ENCODE data around the gene MCM5.
"Not testable (repeated sequence)": the region's sequence is repeated elsewhere in the genome, so short reads cannot be mapped to it uniquely, and the experiment has no call there.

MCM5 gene

GRCh38 chr22:35394011-35394312, 6.0 kb upstream of the MCM5 start:
- no peaks in the 10 kb centered on the region for H3K36me3 ChIP-seq (ENCODE audit: control insufficient read depth, low read length)
- H4K20me1 ChIP-seq (ENCODE audit: control insufficient read depth, insufficient read depth, low read depth, low read length), result no peaks in the 10 kb centered on the region
- H3K4me2 ChIP-seq (ENCODE audit: low read length), result no peak overlapping the region
- H3K4me3 ChIP-seq (ENCODE audit: low read length), result no peak overlapping the region
- H3K4me1 ChIP-seq (ENCODE audit: control insufficient read depth, low read length), result peaks cover 37% of the 10 kb centered on the region
- H3K79me2 ChIP-seq (ENCODE audit: control insufficient read depth, low read length), result no peaks in the 10 kb centered on the region
- H3K9me3 ChIP-seq (ENCODE audit: control insufficient read depth, insufficient read depth, low read length), result no peaks in the 10 kb centered on the region
- H3K27me3 ChIP-seq (ENCODE audit: control insufficient read depth, low read length), result no peaks in the 10 kb centered on the region
- H3F3A ChIP-seq (ENCODE audit: control insufficient read depth, insufficient read depth), result no peaks in the 10 kb centered on the region; the same call in 1 of the 2 replicates
- no peak for TF ChIP-seq EZH2phosphoT487 (IDR thresholded peaks at IDR 0.05; ENCODE audit: borderline replicate concordance, low read length)
- no peak for TF ChIP-seq CTCF (IDR thresholded peaks at IDR 0.05; ENCODE audit: low read depth, low read length, poor library complexity, severe bottlenecking)
- no peak overlapping the region for H3K27ac ChIP-seq (ENCODE audit: low read depth, low read length)
- no peaks in the 10 kb centered on the region for H3K9me2 ChIP-seq (replicated peaks; ENCODE audit: control insufficient read depth, low read length)

- Histone ChIP-seq H3K4me3 (ENCODE audit: low read length) (no peak overlapping the region), H3K36me3 (ENCODE audit: control insufficient read depth, low read length) (peaks cover 5% of the 10 kb centered on the region), H3K9me3 (ENCODE audit: control insufficient read depth, insufficient read depth, low read length) (no peaks in the 10 kb centered on the region), H3K9me2 (replicated peaks; ENCODE audit: control insufficient read depth, low read length) (no peaks in the 10 kb centered on the region), H4K20me1 (ENCODE audit: control insufficient read depth, insufficient read depth, low read depth, low read length) (no peaks in the 10 kb centered on the region), H3K27ac (ENCODE audit: low read depth, low read length) (no peak overlapping the region), H3K27me3 (ENCODE audit: control insufficient read depth, low read length) (no peaks in the 10 kb centered on the region), H3K79me2 (ENCODE audit: control insufficient read depth, low read length) (peaks cover 6% of the 10 kb centered on the region), H3K4me2 (ENCODE audit: low read length) (no peak overlapping the region), H3F3A (ENCODE audit: control insufficient read depth, insufficient read depth) (no peaks in the 10 kb centered on the region; the same call in 1 of the 2 replicates), H3K4me1 (ENCODE audit: control insufficient read depth, low read length) (peaks cover 42% of the 10 kb centered on the region)
- TF ChIP-seq EZH2phosphoT487 (IDR thresholded peaks at IDR 0.05; ENCODE audit: borderline replicate concordance, low read length) (no peak), CTCF (IDR thresholded peaks at IDR 0.05; ENCODE audit: low read depth, low read length, poor library complexity, severe bottlenecking) (no peak)
These were observed 5.0 kb upstream of the MCM5 start for GRCh38 chr22:35394810-35395563.

- Histone ChIP-seq H3K4me1 (ENCODE audit: control insufficient read depth, low read length) (peaks cover 50% of the 10 kb centered on the region), H3K79me2 (ENCODE audit: control insufficient read depth, low read length) (peaks cover 23% of the 10 kb centered on the region), H3K4me2 (ENCODE audit: low read length) (0 out of 2 replicates have a peak overlapping the region, but pooled peaks have one; percentile 79), H3K36me3 (ENCODE audit: control insufficient read depth, low read length) (peaks cover 19% of the 10 kb centered on the region)
- H3K27ac ChIP-seq (ENCODE audit: low read depth, low read length); H3K9me3 ChIP-seq (ENCODE audit: control insufficient read depth, insufficient read depth, low read length); H3K27me3 ChIP-seq (ENCODE audit: control insufficient read depth, low read length); H3K4me3 ChIP-seq (ENCODE audit: low read length); H3K9me2 ChIP-seq (replicated peaks; ENCODE audit: control insufficient read depth, low read length); H4K20me1 ChIP-seq (ENCODE audit: control insufficient read depth, insufficient read depth, low read depth, low read length); H3F3A ChIP-seq (ENCODE audit: control insufficient read depth, insufficient read depth): not testable (repeated sequence)
These were observed 3.3 kb upstream of the MCM5 start for GRCh38 chr22:35396622-35397021.

- peak overlapping the region; percentile 20; the same call in 1 of the 2 replicates for H3K27ac ChIP-seq (ENCODE audit: low read depth, low read length)
- 0 out of 2 replicates have a peak overlapping the region, but pooled peaks have one; percentile 2 for H3K4me3 ChIP-seq (ENCODE audit: low read length)
- H3K9me2 ChIP-seq (replicated peaks; ENCODE audit: control insufficient read depth, low read length), result no peaks in the 10 kb centered on the region
- H3K27me3 ChIP-seq (ENCODE audit: control insufficient read depth, low read length), result no peaks in the 10 kb centered on the region
- TF ChIP-seq CTCF (IDR thresholded peaks at IDR 0.05; ENCODE audit: low read depth, low read length, poor library complexity, severe bottlenecking), result no peak
- TF ChIP-seq EZH2phosphoT487 (IDR thresholded peaks at IDR 0.05; ENCODE audit: borderline replicate concordance, low read length), result no peak
- peak overlapping the region; percentile 79 for H3K4me2 ChIP-seq (ENCODE audit: low read length)
- H3K4me1 ChIP-seq (ENCODE audit: control insufficient read depth, low read length), result peaks cover 50% of the 10 kb centered on the region
- no peaks in the 10 kb centered on the region; the same call in 1 of the 2 replicates for H3F3A ChIP-seq (ENCODE audit: control insufficient read depth, insufficient read depth)
- peaks cover 26% of the 10 kb centered on the region for H3K36me3 ChIP-seq (ENCODE audit: control insufficient read depth, low read length)
- peaks cover 29% of the 10 kb centered on the region for H3K79me2 ChIP-seq (ENCODE audit: control insufficient read depth, low read length)
- no peaks in the 10 kb centered on the region for H3K9me3 ChIP-seq (ENCODE audit: control insufficient read depth, insufficient read depth, low read length)
- no peaks in the 10 kb centered on the region for H4K20me1 ChIP-seq (ENCODE audit: control insufficient read depth, insufficient read depth, low read depth, low read length)
These were observed 2.6 kb upstream of the MCM5 start for GRCh38 chr22:35397095-35397904.
